Left renal cortex interstitium (tissue), 4 donors: ENCODE results near the gene SLC35F1. TPM values are rescaled to one million over a fixed set of nuclear protein-coding genes. Genes with fewer than 3 reads are reported as not detected.
A peak's percentile ranks its signal among the peaks of the same experiment; 100 is the strongest.

Experiments used
- DNase-seq, 4 donors: peaks; one replicate each; pipeline ENCODE4 v3.0.0-alpha.2; 2013; ENCODE audit warnings: low read depth in 4 of 4, low spot score in 2 of 4, missing footprints in 1 of 4
- polyA plus RNA-seq, 4 donors: library from polyadenylated mRNA; unstranded; fragments of 120-200 nt; gene quantifications; one replicate each; pipeline ENCODE4 v1.2.1, GENCODE V29; 2013; ENCODE audit not compliant: insufficient read length in 4 of 4

The SLC35F1 gene
- polyA plus RNA-seq, 4 donors, result 2.0 to 3.5 (median 3.2) TPM

DNA sequence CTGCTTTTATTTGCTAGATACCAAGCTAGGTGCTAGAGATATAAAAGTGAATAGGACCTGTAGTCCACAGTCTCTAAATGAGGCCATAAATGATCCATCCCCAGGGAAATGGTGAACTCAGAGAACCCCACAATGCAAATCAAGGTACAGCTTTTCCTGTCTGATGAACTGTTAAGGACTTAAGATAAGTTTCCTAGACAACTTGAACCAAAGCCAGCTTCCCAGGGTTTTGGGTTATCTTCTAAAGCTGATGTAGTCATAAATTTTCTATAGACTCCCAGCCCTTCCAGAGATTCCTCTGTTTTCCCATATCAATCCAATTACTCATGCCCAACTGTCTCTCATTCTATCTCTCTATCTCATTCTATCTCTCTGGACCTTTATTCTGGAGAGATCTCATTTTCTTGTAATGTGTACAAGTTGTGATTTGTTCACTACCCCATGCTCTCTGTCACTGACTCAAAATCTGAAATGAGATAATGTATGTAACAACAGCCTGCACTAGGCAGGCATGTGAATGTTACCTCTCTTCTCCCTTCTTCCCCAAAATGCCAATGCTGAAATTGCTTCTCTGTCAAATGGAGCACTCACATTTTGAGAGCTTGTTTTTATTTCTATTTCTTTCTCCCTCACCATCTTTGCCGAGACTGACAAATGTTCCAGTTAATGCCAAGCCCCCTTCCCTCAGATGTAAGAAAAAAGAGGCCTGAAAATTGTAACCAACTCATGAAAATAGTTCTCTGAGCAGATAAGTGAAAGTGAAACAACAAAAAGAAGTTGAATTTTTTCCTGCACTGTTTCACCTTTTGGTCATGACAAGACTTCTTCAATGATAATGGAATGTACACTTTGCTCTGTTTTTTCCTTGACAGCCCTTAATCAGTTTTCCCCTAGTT lies 279.9 kb downstream of the SLC35F1 start:
- no peak for DNase-seq

DNA sequence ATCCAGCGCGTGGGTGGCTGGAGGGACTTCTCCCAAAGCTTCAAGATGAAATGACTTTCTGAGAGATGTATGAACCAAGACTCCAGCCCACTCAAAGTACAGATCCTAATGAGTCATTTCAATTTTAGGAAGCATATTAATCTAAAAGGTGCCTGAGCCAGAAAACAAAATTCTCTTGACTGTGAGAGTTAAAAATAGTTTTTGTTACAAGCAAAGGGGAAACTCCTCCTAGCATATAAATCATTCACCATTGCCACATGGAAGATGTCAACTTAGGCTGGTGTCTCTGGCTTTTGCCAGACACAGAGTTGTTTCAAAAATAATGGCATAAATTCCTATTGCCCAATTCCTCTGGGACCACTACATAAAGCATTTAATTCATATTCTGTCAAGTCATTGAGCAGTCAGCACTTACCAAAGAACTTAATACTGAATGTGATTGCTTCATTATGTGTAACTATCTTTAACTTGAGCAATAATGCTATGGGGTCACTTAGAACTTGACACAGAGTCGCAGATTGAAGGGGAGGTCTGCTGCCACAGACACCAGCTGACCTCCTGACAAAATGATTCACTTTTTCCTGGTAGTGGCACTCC lies 280.6 kb downstream of the SLC35F1 start:
- peak in 1 of 4 donors; percentile 27 for DNase-seq

DNA sequence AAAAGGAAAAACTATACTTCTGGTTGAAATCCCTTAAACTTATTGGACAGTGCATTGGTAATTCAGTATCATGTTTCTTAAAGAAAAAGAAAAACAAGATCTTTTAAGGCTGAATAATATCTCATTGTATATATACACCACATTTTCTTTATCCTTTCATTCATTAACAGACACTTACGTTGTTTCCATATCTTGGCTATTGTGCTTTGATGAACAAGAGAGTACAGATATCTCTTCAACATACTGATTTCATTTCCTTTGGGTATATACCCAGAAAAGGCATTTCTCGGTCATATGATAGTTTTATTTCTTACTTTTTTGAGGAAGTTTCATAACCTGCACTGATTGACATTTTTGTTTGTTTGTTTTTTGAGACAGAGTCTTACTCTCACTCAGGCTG lies 281.5 kb downstream of the SLC35F1 start:
- DNase-seq, result no peak

DNA sequence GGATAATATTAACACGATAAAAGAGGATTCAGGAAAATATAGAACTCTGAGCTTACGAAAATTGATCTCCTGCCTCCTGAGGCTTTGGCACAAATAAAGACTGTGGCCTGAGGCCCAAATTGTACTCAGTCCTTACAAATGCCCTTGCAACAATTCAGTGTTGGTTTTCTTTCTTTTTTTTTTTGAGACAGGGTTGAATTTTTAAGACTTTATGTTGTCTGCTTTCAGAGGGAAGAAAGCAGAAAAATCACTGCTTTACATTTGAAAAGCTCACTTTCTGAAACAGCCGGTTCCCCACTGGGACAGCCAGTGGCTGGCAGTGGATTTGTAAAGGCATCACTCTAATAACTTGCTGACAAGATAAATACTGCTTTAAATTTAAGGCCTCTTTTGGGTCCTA lies 290.5 kb downstream of the SLC35F1 start:
- DNase-seq, result no peak

DNA sequence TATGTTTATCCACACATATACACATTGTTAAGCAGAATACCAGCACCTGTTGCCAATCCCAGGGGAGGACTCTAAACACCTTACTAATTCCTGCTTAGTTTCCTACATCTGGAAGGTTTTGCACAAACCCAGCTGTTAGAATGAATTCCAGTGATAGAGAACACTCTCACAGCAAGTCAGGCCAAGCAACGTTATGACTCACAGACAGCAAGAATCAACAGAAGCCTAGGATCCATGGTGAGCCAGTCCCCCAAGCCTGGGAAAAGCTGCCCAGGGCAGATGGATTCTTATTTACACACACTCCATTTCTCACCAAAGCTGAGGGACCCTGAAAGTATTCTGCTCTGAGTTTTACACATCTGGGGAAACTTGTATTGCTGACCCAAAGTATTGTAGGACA lies 291.7 kb downstream of the SLC35F1 start:
- DNase-seq, result no peak

DNA sequence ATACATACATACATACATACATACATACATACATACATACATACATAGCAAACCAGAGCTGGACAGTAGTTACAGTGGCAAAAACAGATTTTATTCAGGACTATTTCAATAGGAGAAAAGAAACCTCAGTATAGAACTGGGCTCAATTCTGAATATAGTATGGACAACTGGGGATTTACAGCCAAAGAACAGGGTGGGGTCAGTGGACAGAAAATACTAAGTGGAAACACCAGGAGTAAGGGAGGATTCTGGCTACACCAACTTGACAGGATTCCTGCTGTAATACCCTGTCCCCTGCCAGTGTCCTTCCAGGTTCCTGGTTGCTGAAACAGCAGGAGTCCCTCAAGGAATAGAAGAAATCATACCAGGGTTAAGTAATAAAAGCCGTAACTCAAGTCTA lies 293.1 kb downstream of the SLC35F1 start:
- DNase-seq, result no peak

DNA sequence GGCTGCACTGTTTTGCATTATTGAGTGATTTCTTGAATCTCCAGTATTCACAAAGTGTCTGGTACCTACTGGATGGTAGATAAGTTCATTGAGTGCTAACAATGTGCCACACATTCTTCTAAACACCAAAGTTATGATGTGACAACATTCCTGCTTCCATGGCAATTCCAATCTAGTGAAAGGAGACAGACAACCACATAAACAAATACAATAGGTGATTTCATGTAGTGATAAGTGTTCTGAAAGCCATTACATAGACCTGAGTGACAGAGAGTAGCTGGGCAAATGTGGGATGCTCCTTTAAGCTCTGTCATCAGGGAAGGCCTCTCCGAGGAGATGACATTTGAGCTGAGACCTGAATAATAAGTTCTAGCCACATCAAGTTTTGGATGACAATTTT lies 295.5 kb downstream of the SLC35F1 start:
- DNase-seq, result no peak

DNA sequence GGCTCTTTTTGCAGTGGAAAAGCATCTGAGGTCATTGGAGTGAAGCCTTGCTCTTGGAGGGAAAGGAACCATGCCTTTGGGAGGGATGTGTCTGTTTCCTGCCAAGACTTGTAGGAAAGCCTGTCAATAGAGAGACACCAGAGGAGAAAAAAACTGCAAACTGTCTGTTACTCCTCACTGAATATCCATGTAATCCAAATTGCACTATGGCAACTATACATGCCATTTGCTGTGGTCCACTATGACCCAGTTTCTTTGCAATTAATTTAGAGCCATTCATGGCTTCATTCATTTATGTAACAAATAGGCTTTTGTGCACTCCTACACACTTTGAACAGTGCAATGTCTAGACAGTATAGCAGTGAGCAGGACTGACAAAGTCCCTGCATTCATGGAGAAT lies 296.5 kb downstream of the SLC35F1 start:
- no peak for DNase-seq

DNA sequence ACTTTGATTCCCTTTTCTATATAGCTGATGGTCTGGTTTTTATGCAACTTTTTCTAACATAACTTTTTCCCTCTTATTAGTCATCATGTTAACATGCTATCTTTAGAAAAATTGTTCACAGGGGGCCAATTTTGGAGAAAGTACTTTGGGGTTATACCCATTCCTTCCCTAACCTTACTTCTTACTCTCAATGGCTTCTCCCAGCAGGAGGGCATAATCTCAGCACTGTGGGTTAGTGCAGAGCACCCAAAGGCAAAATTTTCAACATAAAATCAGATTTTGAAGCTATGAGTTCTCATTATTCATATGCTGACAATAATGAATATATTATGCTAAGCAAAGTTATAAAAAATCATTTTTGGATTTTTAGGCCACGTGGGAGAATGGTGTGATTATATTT lies 299.2 kb downstream of the SLC35F1 start:
- no peak for DNase-seq

DNA sequence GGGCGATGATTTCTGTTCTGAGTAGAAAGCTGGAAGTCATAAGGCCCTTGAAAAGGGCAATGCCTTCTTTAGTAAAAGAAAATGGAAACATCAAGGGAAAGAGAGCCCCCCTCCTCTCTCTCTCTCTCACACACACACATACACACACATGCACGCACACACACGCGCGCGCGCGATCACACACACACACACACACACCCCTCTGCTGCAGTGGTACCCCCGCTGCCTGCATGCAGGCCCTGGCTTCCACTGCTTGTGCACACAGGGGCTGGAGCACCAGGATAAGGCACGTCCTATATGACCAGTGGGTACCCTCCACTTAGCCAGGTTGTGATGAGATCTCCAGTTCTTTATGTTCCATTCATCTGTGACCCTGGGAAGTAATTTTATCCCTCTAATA lies 300.9 kb downstream of the SLC35F1 start:
- no peak for DNase-seq

DNA sequence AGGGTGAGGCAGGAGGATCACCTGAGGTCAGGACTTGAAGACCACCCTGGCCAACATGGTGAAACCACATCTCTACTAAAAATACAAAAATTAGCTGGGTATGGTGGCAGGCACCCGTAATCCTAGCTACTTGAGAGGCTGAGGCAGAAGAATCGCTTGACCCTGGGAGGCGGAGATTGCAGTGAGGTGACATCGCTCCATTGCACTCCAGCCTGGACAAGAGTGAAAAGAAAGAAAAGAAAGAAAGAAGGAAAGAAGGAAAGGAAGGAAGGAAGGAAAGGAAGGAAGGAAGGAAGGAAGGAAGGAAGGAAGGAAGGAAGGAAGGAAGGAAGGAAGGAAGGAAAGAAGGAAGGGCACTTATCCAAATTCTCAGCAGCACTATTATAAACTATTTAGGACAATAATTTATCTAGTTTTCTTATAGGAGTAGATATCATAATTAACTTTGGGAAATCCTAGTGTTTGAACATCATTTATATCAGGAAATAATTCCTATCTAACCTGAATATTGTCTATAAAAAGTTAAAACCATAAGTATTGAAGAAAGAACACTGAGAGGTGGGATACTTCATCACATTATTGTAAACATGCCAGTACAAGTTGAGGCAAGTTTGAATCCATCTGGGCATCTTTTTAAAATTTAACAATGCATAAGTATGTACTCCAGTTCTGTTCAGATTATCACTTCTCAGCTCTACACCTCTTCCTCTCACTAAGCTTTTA lies 305.5 kb downstream of the SLC35F1 start:
- DNase-seq, result no peak

DNA sequence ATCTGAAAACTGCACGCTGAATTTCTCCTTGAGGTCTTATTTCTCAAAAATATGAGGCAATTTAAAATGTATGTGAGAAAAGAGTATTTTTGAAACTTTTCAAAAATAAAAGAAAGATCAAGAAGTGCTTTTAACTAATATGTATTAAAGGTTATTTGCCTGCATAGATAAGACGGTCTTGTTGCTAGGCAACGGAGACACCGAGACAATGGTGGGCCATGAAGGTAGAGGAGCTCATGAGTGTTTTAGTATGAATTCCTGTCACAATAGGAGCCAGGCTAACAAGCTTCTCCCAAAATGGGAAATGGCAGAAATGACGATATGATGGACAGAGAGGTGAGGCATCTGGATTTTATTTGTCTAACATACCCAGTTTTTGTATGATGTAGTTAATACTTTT lies 308.2 kb downstream of the SLC35F1 start:
- DNase-seq, result no peak

DNA sequence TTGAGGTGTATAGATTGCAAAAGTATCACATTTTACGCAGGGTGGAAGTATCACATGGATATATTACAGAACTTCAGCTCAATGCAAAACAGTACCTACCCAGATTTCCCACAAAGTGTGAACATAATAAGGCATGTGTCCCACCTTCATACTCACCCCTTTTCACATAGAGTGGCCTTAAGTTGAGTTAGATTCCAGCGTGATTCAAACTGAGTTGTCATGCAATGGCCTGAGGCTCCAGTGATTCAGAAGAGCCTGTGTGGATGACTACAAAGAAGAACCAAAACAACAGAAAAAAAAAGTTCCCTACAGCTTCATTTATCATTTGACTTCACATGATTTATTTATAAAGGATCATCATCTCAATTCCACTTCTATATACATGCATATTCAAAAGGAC lies 309.7 kb downstream of the SLC35F1 start:
- DNase-seq, result no peak

DNA sequence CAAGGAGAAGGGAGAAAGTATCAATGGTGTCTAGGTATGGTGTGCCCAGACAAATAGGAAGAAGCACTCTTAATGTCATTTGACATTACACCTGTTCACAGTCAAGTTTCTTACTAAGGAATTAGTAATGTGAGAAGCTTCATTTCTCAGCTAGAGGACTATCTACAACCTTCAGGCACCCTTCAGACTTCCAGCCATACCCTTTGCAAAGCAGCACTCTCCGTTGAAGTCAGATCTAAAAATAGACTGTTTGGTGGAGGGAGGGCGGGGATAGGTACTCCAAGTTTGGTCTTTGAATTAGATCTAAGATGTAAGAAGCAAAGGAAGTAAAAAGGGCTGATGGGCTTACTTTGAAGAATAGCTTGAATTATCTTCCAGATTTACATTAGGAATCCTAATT lies 311.1 kb downstream of the SLC35F1 start:
- no peak for DNase-seq

DNA sequence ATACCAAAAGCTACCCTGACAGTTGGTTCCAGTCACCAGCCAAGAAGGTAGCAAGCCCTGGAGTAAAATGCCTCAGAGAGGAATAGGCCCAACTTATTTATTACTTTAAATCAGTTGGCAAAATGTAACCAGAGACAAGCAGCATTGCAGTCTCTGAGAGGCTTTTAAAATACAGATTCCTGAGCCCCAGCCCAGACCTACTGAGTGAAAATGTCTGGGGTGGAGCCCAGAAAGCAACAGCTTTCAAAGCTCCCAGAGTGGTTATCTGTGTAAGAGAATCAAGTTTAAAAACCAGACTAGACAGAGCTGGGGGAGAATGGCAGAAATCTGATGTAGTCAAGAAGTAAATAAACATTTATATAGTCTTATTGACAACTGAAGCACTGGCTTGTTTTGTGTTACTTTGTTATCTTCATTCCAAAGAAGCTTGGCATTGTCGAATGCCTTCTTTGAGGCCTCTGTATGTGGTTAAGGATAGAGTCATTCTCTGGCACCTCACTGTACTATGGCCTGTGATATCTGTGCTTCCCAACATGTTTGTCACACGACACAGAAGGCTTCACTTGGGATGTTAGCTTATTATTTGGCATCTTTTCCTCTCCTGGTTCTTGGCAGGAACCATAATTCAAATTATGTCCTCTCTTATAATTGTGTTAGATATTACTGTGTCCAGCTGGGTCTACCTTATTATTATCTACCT lies 313.5 kb downstream of the SLC35F1 start:
- no peak for DNase-seq

DNA sequence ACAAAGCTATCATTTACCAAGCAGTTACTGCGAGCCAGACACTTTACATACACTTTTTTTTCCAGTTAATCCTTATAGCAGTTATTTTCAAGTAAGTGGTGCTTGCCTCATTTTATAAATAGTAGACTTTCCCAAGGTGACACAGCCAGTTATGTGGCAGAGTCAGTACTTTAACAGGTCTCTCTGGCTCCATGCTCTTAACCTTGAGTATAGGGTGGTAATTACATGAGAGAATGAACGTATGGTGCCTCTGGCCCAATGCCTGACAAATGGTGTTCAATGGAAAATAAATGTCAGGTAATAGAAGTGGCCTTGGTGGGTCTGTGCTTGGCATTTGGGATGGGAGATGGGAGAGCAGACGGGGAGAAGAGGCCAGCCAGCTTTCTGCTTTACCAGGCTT lies 316.3 kb downstream of the SLC35F1 start:
- DNase-seq, result no peak

DNA sequence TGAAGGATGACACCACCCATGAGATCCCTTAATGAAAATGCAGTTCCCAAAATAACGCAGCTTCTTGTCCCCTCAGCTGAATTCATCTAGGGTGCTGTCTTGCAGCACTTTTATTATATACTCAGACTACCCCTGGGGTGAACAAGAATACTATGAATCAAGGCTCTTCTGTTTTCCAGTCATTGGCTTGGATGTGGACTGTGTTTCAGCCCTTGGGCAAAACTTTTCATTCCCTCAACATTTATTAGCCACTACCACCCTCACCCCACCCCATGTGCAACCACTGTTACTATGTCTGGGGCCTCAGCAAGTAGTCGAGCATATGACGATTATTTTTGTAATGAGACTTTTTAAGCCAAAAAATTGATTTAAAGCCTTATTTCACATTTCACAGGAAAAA lies 321.8 kb downstream of the SLC35F1 start:
- DNase-seq, result no peak

DNA sequence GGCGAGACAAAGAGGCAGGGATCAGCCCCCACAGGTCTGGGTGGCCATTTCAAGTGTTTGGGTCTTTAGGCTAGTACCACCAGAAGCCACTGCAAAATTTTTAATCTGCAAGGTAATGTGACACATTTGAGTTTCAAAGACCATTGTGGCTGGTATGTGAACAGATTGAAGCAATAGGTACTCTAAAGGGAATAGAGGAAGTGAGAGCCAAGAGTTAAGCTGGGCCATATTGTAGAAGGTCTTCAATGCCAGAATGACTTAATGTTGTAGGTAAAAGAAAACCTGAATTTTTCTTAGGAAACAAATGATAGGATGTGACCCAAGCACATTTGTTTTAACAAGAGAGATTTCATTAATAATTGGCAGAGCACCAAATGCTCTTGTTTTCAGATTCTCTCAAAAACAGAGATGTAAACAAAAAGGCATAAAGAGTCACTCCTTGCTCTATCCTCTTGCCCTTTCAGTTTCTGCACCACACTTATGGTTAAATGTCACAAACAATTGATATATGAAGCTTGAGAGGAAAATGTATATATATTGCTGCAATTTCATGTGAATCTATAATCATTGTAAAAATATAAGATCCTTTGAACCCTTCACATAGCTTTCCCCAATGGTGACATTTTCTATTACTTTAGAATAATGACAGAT lies 333.9 kb downstream of the SLC35F1 start:
- DNase-seq, result no peak

DNA sequence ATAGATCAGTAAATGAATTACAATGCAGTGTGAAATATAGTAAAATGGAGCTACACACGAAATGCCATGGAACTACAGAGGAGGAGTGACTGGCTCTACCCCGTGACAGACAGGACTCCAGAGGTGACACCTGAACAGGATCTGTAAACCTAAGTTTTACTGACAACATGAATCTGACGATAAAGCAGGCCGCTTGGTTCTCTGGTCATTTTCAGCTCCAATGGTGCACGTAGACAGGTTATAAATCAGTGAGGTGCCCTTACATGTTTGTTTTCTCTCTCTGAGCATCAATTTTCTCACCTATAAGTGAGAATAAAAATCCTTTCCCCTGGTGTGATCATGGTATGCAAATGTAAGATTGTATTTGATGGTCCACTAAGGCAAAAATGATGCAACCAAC lies 339.3 kb downstream of the SLC35F1 start:
- peak in 1 of 4 donors; percentile 15 for DNase-seq

DNA sequence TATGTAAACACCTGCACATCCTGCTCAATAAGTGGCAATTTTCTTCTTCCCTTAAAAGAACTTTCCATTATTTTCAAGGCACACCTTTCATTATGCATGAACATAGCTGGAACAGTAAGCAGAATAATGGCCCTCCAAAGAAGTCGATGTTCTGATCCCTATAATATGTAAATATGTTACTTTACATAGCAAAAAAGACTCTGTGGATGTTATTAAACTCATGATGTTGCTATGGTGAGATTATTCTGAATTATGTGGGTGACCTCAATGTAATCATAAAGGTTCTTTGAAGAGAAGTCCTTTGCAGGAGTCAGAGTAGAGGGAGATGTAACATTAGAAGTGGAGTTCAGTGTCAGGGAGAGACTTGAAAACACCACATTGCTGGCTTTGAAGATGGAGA lies 341.1 kb downstream of the SLC35F1 start:
- no peak for DNase-seq

DNA sequence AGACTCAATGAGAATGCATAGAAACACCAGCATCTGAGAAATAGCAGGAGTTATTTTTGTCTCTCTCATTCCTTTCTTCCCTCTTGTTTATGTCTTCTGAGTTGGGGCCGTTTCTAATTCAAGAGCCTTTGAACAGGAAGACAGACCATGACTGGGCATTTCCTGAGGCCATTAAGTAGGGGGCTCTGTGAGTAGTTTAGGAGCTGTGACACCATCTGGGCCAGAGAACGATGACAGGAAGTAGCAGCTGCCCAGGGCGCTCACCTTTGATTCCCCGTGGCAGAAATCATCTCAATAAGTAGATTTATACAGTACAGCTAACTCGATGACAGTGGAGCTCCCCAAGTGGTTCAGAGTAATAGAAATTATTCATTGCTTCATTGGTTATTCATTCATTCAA lies 342.6 kb downstream of the SLC35F1 start:
- DNase-seq, result peak in 1 of 4 donors; percentile 3
